Heart left ventricle (tissue), 16 donors: ENCODE results near the gene SAP130. TPM values are rescaled to one million over a fixed set of nuclear protein-coding genes. Genes with fewer than 3 reads are reported as not detected.

ENCODE experiments used
- ATAC-seq, 4 donors: fragments of 200-7000 bp; cut with Tn5 transposase; one replicate each; pipeline ENCODE4 v1.9.1; 2020 to 2022; ENCODE audit warnings: moderate library complexity in 4 of 4, mild to moderate bottlenecking in 3 of 4, moderate number of reproducible peaks in 1 of 4
- DNase-seq, 5 donors: peaks; one replicate each; pipeline ENCODE4 v3.0.0-alpha.2; 2020
- H3K27ac ChIP-seq, 12 donors: fragments of 200-600 bp; sonication (generic) in 4 of 12; one replicate each; pipeline versions ENCODE4 v1.5.0 to v1.8.0; 2016 to 2022; ENCODE audit warnings: mild to moderate bottlenecking in 2 of 12
- H3K27me3 ChIP-seq, 9 donors: fragments of 200-600 bp; sonication (generic) in 2 of 9; one replicate each; pipeline versions ENCODE4 v1.5.1 to v1.8.0; 2016 to 2022; ENCODE audit warnings: mild to moderate bottlenecking in 3 of 9
- H3K36me3 ChIP-seq, 9 donors: fragments of 200-600 bp; sonication (generic) in 2 of 9; one replicate each; pipeline versions ENCODE4 v1.5.0 to v1.8.0; 2018 to 2022; ENCODE audit warnings: mild to moderate bottlenecking in 2 of 9
- H3K4me1 ChIP-seq, 12 donors: fragments of 200-600 bp; sonication (generic) in 4 of 12; one replicate each; pipeline versions ENCODE4 v1.5.0 to v1.8.0; 2016 to 2022; ENCODE audit warnings: mild to moderate bottlenecking in 3 of 12
- H3K4me3 ChIP-seq, 12 donors: fragments of 200-600 bp; sonication (generic) in 4 of 12; one replicate each; pipeline versions ENCODE4 v1.5.0 to v1.8.0; 2017 to 2022; ENCODE audit warnings: mild to moderate bottlenecking in 9 of 12, moderate library complexity in 4 of 12
- H3K9me3 ChIP-seq, 12 donors: fragments of 200-600 bp; sonication (generic) in 4 of 12; one replicate each; pipeline versions ENCODE4 v1.5.0 to v1.8.0; 2016 to 2022; ENCODE audit warnings: mild to moderate bottlenecking in 1 of 12
- POLR2A ChIP-seq, 2 donors: fragments of 450-650 bp; IDR thresholded peaks; one replicate each; pipeline ENCODE4 v1.6.1; 2017; ENCODE audit warnings: antibody characterized with exemption in 2 of 2, mild to moderate bottlenecking in 2 of 2, moderate library complexity in 2 of 2
- WGBS, 4 donors: extraction: QIAGEN DNeasy Blood & Tissue Kit in 2 of 4; methylation state at CpG; one replicate each; pipeline versions ENCODE4 v1.1.5 to v1.1.7; 2013 to 2018; 5-methylcytosine and 5-hydroxymethylcytosine counted together
- intact Hi-C, 10 donors: fragments of 100-400 bp; cut with DNase I; formaldehyde crosslinking; loops; one replicate each; pipeline versions ENCODE4 v1.11.1 to v1.14.2; 2022
- polyA plus RNA-seq, 2 donors: library from polyadenylated mRNA; stranded (reverse); fragments of 200-250 nt; gene quantifications; one replicate each; pipeline ENCODE4 v1.2.3, GENCODE V29; 2013
- total RNA-seq, 9 donors: library from RNA; depleted of rRNA in 2 of 9; stranded (reverse); fragments of >200 nt in 2 of 9; fragmentation: NEBNext Ultra II Directional in 3 of 9; extraction: Animal tissue kit (Norgen Biotek cat#: 25700) in 3 of 9; gene quantifications; one replicate each; pipeline versions ENCODE4 v1.1.0 to v1.2.4, GENCODE V29; 2016 to 2023
- TF ChIP-seq, protein P1 (sequence below), 12 donors: fragments of 200-600 bp; sonication (generic) in 4 of 12; IDR thresholded peaks; one replicate each; pipeline versions ENCODE4 v1.5.0 to v1.8.0; 2018 to 2022; ENCODE audit warnings: antibody characterized with exemption in 12 of 12, mild to moderate bottlenecking in 5 of 12
- donor health status: ischemic (EF 13 %, LVEDD 7.1; RV severe dilation, severe dysfunction).
- donor health status: healthy with polysubstance abuse.
- donor health status: DM: no; HTN: yes; CAD: no.
- donor health status: DM: no; HTN: no; CAD: no.
- donor health status: ischemic (EF 25% LVEDD 6.9; RV normal size, moderate dysfunction).
- donor health status: ischemic (EF 25% LVEDD 5.7; RV mildly dilated, moderate dysfunction).
- donor health status: healthy.
- donor health status: DM: yes; HTN: yes; CAD: no.
- donor health status: ischemic (EF 35%, LVEDD 5.7; RV mildly dilated, moderate dysfunction).
- donor health status: nonischemic (EF 11% LVEDD 7.7; RV severe dilation, severe dysfunction).
- donor health status: DM: yes; HTN: yes; CAD: no.
- donor health status: PGD.
- donor health status: ischemic (EF 29% LVEDD 5.4; RV normal size, mild dysfunction).
- donor health status: nonischemic (EF 23%, LVEDD 6.1; RV moderate dilation, normal function).

SAP130 gene
- total and polyA plus RNA-seq, 11 donors, result 4.6 to 20.3 (median 14.5) TPM

DNA sequence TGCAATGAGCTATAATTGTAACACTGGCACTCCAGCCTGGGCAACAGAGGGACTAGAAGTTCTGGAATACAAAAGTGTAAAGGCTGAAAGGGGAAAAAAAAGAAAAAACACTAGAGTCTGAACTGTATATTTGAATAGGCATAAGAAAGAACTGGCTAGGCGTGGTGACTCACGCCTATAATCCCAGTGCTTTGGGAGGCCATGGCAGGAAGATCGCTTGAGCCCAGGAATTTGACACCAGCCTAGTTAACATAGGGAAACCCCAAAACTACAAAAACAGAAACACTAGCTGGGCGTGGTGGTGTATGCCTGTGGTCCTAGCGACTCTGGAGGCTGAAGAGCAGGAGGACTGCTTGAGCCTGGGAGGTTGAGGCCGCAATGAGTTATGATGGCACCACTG, 70.6 kb downstream of the SAP130 start:
- Histone ChIP-seq H3K36me3 (peaks cover 0 to 62% (median 41%) of the 10 kb centered on the region in 9 donors), H3K4me1 (peaks cover 0 to 34% (median 14%) of the 10 kb centered on the region in 12 donors), H3K27ac (no peak overlapping the region), H3K27me3 (no peaks in the 10 kb centered on the region), H3K9me3 (no peaks in the 10 kb centered on the region), H3K4me3 (no peak overlapping the region)
- intact Hi-C loops, result no loop called here
- DNase-seq, result no peak
- no peak for ATAC-seq
- TF ChIP-seq POLR2A (IDR thresholded peaks at IDR 0.05), result no peak
- TF ChIP-seq, protein P1, sequence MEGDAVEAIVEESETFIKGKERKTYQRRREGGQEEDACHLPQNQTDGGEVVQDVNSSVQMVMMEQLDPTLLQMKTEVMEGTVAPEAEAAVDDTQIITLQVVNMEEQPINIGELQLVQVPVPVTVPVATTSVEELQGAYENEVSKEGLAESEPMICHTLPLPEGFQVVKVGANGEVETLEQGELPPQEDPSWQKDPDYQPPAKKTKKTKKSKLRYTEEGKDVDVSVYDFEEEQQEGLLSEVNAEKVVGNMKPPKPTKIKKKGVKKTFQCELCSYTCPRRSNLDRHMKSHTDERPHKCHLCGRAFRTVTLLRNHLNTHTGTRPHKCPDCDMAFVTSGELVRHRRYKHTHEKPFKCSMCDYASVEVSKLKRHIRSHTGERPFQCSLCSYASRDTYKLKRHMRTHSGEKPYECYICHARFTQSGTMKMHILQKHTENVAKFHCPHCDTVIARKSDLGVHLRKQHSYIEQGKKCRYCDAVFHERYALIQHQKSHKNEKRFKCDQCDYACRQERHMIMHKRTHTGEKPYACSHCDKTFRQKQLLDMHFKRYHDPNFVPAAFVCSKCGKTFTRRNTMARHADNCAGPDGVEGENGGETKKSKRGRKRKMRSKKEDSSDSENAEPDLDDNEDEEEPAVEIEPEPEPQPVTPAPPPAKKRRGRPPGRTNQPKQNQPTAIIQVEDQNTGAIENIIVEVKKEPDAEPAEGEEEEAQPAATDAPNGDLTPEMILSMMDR (IDR thresholded peaks at IDR 0.05), result no peak
- 96 to 99% (median 97%) methylated on average over 6 of the region's 6 CpGs for WGBS, 4 donors

DNA sequence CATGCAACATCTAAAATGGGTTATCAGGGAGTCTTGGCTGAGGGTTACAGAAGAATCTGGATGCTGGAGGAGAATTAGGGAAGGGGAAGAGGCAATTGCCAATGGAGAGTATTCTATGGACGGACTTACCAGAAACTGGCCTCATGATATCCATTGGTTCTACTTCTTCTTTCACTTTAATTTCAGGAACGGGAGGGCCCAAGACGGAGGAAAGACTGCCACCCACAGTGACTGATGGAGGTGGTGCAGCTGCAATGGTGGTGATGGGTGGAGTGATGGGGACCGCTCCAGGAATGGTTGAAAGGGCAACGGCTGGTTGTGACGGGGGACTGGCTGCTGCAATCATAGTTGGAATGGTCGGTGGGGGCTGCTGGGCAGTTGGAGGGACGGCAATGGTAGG, 73.0 kb downstream of the SAP130 start:
- TF ChIP-seq, protein P1 (IDR thresholded peaks at IDR 0.05), result no peak
- no peak for TF ChIP-seq POLR2A (IDR thresholded peaks at IDR 0.05)
- Histone ChIP-seq H3K4me3 (no peak overlapping the region), H3K27me3 (no peaks in the 10 kb centered on the region), H3K4me1 (peaks cover 0 to 26% (median 14%) of the 10 kb centered on the region in 12 donors), H3K9me3 (no peaks in the 10 kb centered on the region), H3K27ac (no peak overlapping the region), H3K36me3 (peaks cover 0 to 71% (median 50%) of the 10 kb centered on the region in 9 donors)
- intact Hi-C loops, result loop anchor here in 2 of 10 donors (5.0 kb wide), 2 partner anchors 48 to 63 kb away; no protein-coding TSS in a partner anchor
- ATAC-seq, result no peak
- WGBS, 4 donors, result 90 to 93% (median 93%) methylated on average over 8 of the region's 8 CpGs
- DNase-seq, result no peak

DNA sequence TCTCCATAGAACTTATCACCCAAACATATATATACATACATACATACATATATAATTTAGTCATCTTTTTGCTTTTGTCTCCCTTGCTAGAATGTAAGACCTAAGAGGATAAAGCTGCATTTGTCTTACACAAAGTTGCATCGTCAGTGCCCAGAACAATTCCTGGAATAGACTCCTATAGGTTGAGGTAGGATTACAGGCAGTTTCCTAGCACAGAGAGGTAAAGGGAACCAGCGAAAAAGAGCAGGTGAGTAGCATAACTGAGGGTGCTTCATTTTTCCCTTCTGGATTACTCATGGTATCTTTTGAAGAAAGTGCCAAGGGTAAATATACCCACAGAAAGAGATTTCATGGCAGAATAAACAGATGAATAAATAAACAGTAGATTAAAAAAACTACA, 74.0 kb downstream of the SAP130 start:
- intact Hi-C loops, result loop anchor here in 2 of 10 donors (5.0 kb wide), 2 partner anchors 47 to 62 kb away; no protein-coding TSS in a partner anchor
- Histone ChIP-seq H3K9me3 (no peaks in the 10 kb centered on the region), H3K4me1 (peaks cover 0 to 26% (median 14%) of the 10 kb centered on the region in 12 donors), H3K27me3 (no peaks in the 10 kb centered on the region), H3K4me3 (no peak overlapping the region), H3K36me3 (peaks cover 0 to 74% (median 55%) of the 10 kb centered on the region in 9 donors), H3K27ac (peak overlapping the region in 10 of 12 donors; percentile 37 to 71 (median 52))
- WGBS, 4 donors, result 74 to 80% (median 76%) methylated on average over 2 of the region's 2 CpGs
- no peak for DNase-seq
- ATAC-seq, result no peak
- no peak for TF ChIP-seq POLR2A (IDR thresholded peaks at IDR 0.05)
- TF ChIP-seq, protein P1 (IDR thresholded peaks at IDR 0.05), result no peak

DNA sequence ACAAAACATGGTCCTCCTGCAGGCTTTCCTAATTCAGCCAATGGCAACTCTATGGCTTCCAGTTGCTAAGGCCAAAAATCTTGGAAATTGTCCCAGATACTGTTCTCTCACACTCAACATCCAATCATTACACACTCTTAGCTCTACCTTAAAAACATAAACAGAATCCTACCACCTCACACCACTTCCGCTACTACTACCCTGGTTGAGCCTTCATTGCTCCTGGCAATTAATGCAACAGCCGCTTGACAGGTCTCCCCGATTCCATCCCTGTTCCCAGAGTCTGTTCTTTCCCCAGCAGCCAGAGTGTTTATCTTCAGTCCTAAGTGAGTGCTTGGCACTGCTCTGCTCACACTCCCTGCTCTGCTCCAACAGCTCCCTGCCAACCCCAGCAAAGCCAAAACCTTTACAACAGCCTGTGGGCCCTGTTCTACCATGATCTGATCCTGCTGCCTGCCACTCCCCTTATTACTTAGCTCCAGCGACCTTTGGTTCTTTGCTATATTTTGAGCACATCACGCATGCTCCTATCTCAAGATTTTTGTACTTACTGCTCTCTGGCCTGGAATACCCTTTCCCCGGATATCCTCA, 74.6 kb downstream of the SAP130 start:
- Histone ChIP-seq H3K4me1 (peaks cover 0 to 26% (median 14%) of the 10 kb centered on the region in 12 donors), H3K9me3 (no peaks in the 10 kb centered on the region), H3K27ac (peak overlapping the region in 10 of 12 donors; percentile 37 to 71 (median 52)), H3K36me3 (peaks cover 0 to 80% (median 62%) of the 10 kb centered on the region in 9 donors), H3K4me3 (no peak overlapping the region), H3K27me3 (no peaks in the 10 kb centered on the region)
- WGBS, 4 donors, result 41 to 50% (median 46%) methylated on average over 6 of the region's 6 CpGs
- TF ChIP-seq, protein P1 (IDR thresholded peaks at IDR 0.05), result no peak
- TF ChIP-seq POLR2A (IDR thresholded peaks at IDR 0.05), result no peak
- DNase-seq (peak in 4 of 5 donors; percentile 59 to 82 (median 67)), ATAC-seq (peak; percentile 97 to 99 (median 98))
- intact Hi-C loops, result loop anchor here in 2 of 10 donors (5.0 kb wide), 2 partner anchors 46 to 61 kb away; no protein-coding TSS in a partner anchor
